HT1080 (cell line): ENCODE results near the gene CYTH1. TPM values are rescaled to one million over a fixed set of nuclear protein-coding genes. Genes with fewer than 3 reads are reported as not detected.

Source experiments
- small RNA-seq: library from RNA; depleted of rRNA; stranded (forward); fragments of <200 nt; gene quantifications from one replicate; pipeline ENCODE3, GENCODE V24; 2014
- total RNA-seq: library from RNA; depleted of rRNA; stranded (reverse); fragments of >200 nt; shearing (Covaris generic); gene quantifications from 2 replicates; pipeline ENCODE4 v1.2.3, GENCODE V29; 2014; rRNA removed

CYTH1 gene
- total RNA-seq, 1 experiment from 2014 or later = 13.4 TPM

Small RNAs within 50 kb of the gene (small RNA-seq; reads per million reads assigned to genes)
- not detected for gene RNU6-638P

Other genes starting within 250 kb of the CYTH1 start
- gene DNAH17, start 204.9 kb downstream of the CYTH1 start, total RNA-seq = not detected in 2 replicates
- 20.8 and 22.2 TPM in 2 replicates for gene USP36, start 58.5 kb upstream of the CYTH1 start, total RNA-seq
- gene CEP295NL, start 120.9 kb upstream of the CYTH1 start, total RNA-seq = 0.27 and 0.55 TPM in 2 replicates
- gene TIMP2, start 143.1 kb upstream of the CYTH1 start, total RNA-seq = 78.0 and 119 TPM in 2 replicates
- 375 and 383 TPM in 2 replicates for gene LGALS3BP, start 197.7 kb upstream of the CYTH1 start, total RNA-seq
- 71.1 and 92.2 TPM in 2 replicates for gene CANT1, start 227.5 kb upstream of the CYTH1 start, total RNA-seq
- gene C1QTNF1, start 241.9 kb upstream of the CYTH1 start, total RNA-seq = 0.45 TPM in 1 of 2 replicates, not detected in the other